K562 (cell line): ENCODE data around the gene SLC9B1. TPM values are rescaled to one million over a fixed set of nuclear protein-coding genes. Genes with fewer than 3 reads are reported as not detected.

ENCODE experiments used
- CC2D1A ChIP-seq: fragments of 450-650 bp; IDR thresholded peaks from 2 replicates; pipeline ENCODE4 v1.6.1; 2017; ENCODE audit warnings: mild to moderate bottlenecking
- HNRNPH1 ChIP-seq: fragments of 200-400 bp; formaldehyde crosslinking; optimal IDR thresholded peaks from 2 replicates; pipeline ENCODE3; 2017; ENCODE audit warnings: low read depth, mild to moderate bottlenecking, low read length, moderate library complexity
- HNRNPL ChIP-seq: fragments of 200-400 bp; formaldehyde crosslinking; IDR thresholded peaks from 2 replicates; pipeline ENCODE4 v1.6.1; 2017; ENCODE audit warnings: low read depth, mild to moderate bottlenecking, low read length
- JUNB ChIP-seq: fragments of 450-650 bp; formaldehyde crosslinking; conservative IDR thresholded peaks from 2 replicates; pipeline ENCODE4 v1.4.0; 2020; ENCODE audit warnings: mild to moderate bottlenecking
- KLF1 ChIP-seq: fragments of 450-650 bp; IDR thresholded peaks from 2 replicates; pipeline ENCODE4 v1.6.1; 2016; ENCODE audit warnings: missing genetic modification characterization, missing compliant biosample characterization
- SETDB1 ChIP-seq: IDR thresholded peaks from one replicate; pipeline ENCODE4 v1.6.1; 2012; ENCODE audit warnings: low read length, control low read depth, inconsistent platforms
- ZNF639 ChIP-seq, 2 experiments: fragments of 200-800 bp in 1 of 2; sonication (Bioruptor generic) in 1 of 2; sonication (generic) in 1 of 2; formaldehyde crosslinking in 1 of 2; IDR thresholded peaks in 1 of 2; conservative IDR thresholded peaks in 1 of 2; 2 replicates each; pipeline versions ENCODE4 v1.5.0 to v1.6.1; 2016 to 2020; ENCODE audit warnings: missing compliant biosample characterization in 1 of 2, missing genetic modification characterization in 1 of 2, missing genetic modification reagents in 1 of 2
- ZNF778 ChIP-seq: fragments of 450-650 bp; formaldehyde crosslinking; IDR thresholded peaks from 2 replicates; pipeline ENCODE4 v1.4.0; 2020; ENCODE audit warnings: mild to moderate bottlenecking, moderate library complexity
- ZNF780A ChIP-seq: fragments of 250-450 bp; sonication (Bioruptor Pico); IDR thresholded peaks from 2 replicates; pipeline ENCODE4 v1.5.0; 2021; ENCODE audit warnings: mild to moderate bottlenecking
- polyA plus RNA-seq, 8 experiments: library from polyadenylated mRNA; depleted of rRNA in 4 of 8; stranded (reverse) in 5 of 8; unstranded in 3 of 8; fragments of >200 nt; fragmentation: Nextera tagmentation in 2 of 8; fragmentation: Illumina TruSeq in 1 of 8; extraction: Ambion mirVana in 2 of 8; extraction: Trizol in 1 of 8; gene quantifications; 2 replicates each; pipeline versions ENCODE4 v1.2.1 to v1.2.3, GENCODE V29; 2011 to 2014; ENCODE audit warnings: inconsistent platforms in 1 of 8, missing spikeins in 1 of 8
- total RNA-seq, 7 experiments: library from RNA; depleted of rRNA in 6 of 7; stranded (reverse); fragments of >200 nt in 6 of 7; fragmentation: Illumina TruSeq in 2 of 7; extraction: Trizol in 2 of 7; gene quantifications; 2 replicates each; pipeline versions ENCODE4 v1.2.1 to v1.2.3, GENCODE V29; 2011 to 2021; ENCODE audit warnings: low replicate concordance in 1 of 7
- TF ChIP-seq, protein P1 (sequence below): fragments of 200-600 bp; sonication (generic); IDR thresholded peaks from one replicate; pipeline ENCODE4 v1.6.1; 2012; ENCODE audit warnings: mild to moderate bottlenecking, low read depth, low read length, inconsistent platforms
- TF ChIP-seq, protein P2 (sequence below), 2 experiments: IDR thresholded peaks in 1 of 2; conservative IDR thresholded peaks in 1 of 2; 2 replicates each; pipeline ENCODE4 v1.6.1; 2016; ENCODE audit warnings: low read depth in 2 of 2, mild to moderate bottlenecking in 1 of 2, missing compliant biosample characterization in 1 of 2, missing genetic modification characterization in 1 of 2, moderate library complexity in 1 of 2
- TF ChIP-seq, protein P3 (sequence below): fragments of 250-450 bp; sonication (Bioruptor Pico); IDR thresholded peaks from 2 replicates; pipeline ENCODE4 v1.8.0; 2021; ENCODE audit warnings: borderline replicate concordance, mild to moderate bottlenecking, moderate library complexity; ENCODE audit not compliant: poor library complexity, severe bottlenecking

SLC9B1 gene
- total and polyA plus RNA-seq, 9 of the 15 experiments (the other 6 are each of a cell fraction or from before 2014, with no cell fraction given): 0.21 to 1.3 (median 0.51) TPM

DNA sequence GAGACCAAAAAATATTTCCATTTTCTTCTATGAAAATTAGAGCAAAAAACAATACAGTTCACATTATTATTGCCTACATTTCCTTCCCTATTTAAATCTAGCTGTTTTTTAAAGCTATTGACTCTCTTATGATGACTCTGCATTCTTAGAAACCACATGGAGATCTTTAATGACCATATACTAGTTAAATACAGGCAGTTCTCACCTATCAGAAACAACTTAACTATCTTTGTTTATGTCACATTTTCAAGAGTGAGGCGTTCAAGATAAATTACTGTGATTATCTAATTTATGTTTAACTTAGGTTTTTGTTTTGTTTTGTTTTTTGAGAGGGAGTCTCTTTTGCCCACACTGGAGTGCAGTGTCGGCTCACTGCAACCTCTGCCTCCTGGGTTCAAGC lies 147.7 kb downstream of the SLC9B1 start (continued):
- TF ChIP-seq, protein P1, sequence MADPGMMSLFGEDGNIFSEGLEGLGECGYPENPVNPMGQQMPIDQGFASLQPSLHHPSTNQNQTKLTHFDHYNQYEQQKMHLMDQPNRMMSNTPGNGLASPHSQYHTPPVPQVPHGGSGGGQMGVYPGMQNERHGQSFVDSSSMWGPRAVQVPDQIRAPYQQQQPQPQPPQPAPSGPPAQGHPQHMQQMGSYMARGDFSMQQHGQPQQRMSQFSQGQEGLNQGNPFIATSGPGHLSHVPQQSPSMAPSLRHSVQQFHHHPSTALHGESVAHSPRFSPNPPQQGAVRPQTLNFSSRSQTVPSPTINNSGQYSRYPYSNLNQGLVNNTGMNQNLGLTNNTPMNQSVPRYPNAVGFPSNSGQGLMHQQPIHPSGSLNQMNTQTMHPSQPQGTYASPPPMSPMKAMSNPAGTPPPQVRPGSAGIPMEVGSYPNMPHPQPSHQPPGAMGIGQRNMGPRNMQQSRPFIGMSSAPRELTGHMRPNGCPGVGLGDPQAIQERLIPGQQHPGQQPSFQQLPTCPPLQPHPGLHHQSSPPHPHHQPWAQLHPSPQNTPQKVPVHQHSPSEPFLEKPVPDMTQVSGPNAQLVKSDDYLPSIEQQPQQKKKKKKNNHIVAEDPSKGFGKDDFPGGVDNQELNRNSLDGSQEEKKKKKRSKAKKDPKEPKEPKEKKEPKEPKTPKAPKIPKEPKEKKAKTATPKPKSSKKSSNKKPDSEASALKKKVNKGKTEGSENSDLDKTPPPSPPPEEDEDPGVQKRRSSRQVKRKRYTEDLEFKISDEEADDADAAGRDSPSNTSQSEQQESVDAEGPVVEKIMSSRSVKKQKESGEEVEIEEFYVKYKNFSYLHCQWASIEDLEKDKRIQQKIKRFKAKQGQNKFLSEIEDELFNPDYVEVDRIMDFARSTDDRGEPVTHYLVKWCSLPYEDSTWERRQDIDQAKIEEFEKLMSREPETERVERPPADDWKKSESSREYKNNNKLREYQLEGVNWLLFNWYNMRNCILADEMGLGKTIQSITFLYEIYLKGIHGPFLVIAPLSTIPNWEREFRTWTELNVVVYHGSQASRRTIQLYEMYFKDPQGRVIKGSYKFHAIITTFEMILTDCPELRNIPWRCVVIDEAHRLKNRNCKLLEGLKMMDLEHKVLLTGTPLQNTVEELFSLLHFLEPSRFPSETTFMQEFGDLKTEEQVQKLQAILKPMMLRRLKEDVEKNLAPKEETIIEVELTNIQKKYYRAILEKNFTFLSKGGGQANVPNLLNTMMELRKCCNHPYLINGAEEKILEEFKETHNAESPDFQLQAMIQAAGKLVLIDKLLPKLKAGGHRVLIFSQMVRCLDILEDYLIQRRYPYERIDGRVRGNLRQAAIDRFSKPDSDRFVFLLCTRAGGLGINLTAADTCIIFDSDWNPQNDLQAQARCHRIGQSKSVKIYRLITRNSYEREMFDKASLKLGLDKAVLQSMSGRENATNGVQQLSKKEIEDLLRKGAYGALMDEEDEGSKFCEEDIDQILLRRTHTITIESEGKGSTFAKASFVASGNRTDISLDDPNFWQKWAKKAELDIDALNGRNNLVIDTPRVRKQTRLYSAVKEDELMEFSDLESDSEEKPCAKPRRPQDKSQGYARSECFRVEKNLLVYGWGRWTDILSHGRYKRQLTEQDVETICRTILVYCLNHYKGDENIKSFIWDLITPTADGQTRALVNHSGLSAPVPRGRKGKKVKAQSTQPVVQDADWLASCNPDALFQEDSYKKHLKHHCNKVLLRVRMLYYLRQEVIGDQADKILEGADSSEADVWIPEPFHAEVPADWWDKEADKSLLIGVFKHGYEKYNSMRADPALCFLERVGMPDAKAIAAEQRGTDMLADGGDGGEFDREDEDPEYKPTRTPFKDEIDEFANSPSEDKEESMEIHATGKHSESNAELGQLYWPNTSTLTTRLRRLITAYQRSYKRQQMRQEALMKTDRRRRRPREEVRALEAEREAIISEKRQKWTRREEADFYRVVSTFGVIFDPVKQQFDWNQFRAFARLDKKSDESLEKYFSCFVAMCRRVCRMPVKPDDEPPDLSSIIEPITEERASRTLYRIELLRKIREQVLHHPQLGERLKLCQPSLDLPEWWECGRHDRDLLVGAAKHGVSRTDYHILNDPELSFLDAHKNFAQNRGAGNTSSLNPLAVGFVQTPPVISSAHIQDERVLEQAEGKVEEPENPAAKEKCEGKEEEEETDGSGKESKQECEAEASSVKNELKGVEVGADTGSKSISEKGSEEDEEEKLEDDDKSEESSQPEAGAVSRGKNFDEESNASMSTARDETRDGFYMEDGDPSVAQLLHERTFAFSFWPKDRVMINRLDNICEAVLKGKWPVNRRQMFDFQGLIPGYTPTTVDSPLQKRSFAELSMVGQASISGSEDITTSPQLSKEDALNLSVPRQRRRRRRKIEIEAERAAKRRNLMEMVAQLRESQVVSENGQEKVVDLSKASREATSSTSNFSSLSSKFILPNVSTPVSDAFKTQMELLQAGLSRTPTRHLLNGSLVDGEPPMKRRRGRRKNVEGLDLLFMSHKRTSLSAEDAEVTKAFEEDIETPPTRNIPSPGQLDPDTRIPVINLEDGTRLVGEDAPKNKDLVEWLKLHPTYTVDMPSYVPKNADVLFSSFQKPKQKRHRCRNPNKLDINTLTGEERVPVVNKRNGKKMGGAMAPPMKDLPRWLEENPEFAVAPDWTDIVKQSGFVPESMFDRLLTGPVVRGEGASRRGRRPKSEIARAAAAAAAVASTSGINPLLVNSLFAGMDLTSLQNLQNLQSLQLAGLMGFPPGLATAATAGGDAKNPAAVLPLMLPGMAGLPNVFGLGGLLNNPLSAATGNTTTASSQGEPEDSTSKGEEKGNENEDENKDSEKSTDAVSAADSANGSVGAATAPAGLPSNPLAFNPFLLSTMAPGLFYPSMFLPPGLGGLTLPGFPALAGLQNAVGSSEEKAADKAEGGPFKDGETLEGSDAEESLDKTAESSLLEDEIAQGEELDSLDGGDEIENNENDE: no peak
- TF ChIP-seq, protein P2, sequence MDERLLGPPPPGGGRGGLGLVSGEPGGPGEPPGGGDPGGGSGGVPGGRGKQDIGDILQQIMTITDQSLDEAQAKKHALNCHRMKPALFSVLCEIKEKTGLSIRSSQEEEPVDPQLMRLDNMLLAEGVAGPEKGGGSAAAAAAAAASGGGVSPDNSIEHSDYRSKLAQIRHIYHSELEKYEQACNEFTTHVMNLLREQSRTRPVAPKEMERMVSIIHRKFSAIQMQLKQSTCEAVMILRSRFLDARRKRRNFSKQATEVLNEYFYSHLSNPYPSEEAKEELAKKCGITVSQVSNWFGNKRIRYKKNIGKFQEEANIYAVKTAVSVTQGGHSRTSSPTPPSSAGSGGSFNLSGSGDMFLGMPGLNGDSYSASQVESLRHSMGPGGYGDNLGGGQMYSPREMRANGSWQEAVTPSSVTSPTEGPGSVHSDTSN (CRISPR knock-in tag; IDR thresholded peaks at IDR 0.05; ENCODE audit: low read depth): no peak
- TF ChIP-seq, protein P2 (tag; conservative IDR thresholded peaks at IDR 0.05; ENCODE audit: low read depth): peak; percentile 59
- no peak for TF ChIP-seq ZNF778 (CRISPR knock-in tag)
- no peak for TF ChIP-seq ZNF639 (CRISPR knock-in tag; conservative IDR thresholded peaks at IDR 0.05 in 1 of 2, IDR thresholded peaks at IDR 0.05 in 1 of 2)
- TF ChIP-seq JUNB: no peak
- no peak for TF ChIP-seq ZNF780A (CRISPR knock-in tag)
- no peak for TF ChIP-seq KLF1 (tag)
- TF ChIP-seq, protein P3, sequence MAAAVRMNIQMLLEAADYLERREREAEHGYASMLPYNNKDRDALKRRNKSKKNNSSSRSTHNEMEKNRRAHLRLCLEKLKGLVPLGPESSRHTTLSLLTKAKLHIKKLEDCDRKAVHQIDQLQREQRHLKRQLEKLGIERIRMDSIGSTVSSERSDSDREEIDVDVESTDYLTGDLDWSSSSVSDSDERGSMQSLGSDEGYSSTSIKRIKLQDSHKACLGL (CRISPR knock-in tag): no peak
- no peak for TF ChIP-seq CC2D1A
- no peak for TF ChIP-seq HNRNPL
- no peak for TF ChIP-seq SETDB1
- no peak for TF ChIP-seq HNRNPH1
